Inferior parietal cortex (tissue), 1 donor: Measurements from ENCODE around the gene MTG1.

Experiments
- DNase-seq: peaks from one replicate; pipeline ENCODE4 v3.0.0-alpha.2; 2016; ENCODE audit errors: extremely low spot score

The MTG1 gene

DNA sequence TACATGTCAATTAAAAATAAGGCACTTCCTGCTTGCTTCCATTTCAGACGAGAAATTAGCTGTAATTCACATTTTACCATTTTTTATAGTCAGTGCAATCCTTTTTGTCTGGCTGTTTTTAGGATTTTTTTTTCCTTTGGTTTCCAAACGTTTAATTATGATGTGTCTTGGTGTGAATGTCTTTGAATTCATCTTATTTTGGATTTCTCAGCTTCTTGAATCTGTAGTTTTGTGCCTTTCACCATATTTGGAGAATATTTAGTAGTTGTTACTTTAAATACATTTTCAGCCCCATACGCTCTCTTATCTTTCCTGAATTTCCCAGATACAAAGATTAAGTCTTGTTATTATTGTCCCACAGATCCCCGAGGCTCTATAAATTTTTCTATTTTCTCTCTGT is 57.4 kb downstream of the MTG1 start:
- no peak for DNase-seq

DNA sequence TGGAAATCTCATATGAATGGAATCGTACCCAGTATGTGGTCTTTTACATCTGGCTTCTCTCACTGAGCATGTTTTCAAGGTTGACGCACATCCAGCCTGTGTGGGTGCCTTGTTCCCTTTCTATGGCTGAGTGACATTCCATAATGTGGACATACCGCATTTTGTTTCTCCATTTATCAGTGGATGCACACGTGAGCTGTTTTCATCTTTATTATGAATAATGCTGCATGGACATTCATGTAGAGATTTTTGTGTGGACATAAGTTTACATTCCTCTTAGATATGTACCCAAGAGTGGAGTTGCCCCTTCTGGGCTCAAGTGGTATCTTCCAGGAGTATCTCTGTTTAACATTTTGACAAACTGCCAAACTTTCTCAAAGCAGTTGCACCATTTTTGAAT is 58.5 kb downstream of the MTG1 start:
- no peak for DNase-seq

DNA sequence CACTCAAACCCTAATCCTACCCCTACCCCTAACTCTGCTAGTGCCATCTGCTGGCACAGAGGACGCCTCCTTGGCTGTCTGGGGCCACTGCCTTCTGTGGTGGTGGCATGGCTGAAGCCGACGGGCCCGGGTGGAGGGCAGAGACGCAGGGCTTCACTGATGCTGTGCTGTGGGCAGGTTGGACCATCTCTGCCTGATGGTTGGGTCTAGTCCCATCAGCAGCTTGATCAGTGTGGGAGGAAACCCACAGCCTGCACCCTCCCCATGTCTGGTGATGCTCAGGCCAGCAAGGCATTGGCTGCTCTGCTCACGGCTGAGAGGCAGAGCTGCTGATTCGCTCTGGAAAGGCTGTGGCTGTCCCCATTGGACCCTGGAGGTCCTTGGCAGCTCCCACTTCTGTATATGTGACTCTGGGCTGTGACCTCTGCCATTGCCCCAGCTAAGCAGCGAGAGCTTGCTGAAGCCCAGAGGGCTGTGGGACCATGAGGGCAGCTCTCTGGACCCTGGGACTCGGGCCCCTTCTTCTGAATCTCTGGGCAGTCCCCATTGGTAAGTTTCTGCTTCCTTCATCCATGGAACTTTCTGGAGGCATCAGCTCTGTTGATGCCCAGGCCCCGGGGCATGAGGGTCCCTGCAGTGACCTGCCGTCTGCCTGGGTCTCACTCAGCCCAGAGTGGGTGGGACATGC is 59.7 kb downstream of the MTG1 start, which contains the start of gene SCART1:
SCART1 (plus strand) TSS at position 430 of the 688 bp plus-strand sequence; CDS start at position 483, 53 bp downstream.
- DNase-seq, result no peak

DNA sequence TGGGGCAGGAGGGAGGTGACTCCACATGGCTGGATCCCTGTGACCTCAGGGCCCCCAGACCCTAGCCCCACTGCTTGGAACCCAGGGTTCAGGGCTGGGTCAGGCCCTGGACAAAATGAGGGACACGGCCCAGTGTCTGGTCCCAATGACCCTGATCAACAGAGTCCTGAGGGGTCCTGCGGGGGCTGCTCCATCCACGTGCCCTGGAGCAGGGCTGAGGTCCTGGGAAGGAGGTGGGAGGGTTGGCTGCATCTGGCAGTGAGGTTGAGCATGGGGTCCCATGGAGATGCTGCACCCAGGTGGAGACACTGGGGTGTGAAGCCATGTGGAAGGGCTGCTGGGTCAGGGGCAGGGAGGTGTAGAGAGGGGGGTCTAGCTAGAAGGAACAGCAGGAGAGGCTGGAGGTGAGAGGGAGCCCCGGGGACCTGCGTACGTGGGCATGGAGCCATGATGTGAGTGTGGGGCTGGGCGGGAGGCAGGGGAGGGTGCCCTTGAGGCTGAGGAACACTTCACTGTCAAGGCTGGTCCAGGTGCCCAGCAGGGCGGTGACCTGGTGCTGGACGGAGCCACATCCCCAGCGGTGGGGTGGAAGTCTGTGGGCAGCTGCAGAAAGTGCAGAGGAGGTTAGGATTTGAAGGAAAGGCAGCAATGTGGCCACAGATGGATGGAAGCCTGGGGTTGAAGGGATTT is 60.4 kb downstream of the MTG1 start:
- DNase-seq, result no peak

DNA sequence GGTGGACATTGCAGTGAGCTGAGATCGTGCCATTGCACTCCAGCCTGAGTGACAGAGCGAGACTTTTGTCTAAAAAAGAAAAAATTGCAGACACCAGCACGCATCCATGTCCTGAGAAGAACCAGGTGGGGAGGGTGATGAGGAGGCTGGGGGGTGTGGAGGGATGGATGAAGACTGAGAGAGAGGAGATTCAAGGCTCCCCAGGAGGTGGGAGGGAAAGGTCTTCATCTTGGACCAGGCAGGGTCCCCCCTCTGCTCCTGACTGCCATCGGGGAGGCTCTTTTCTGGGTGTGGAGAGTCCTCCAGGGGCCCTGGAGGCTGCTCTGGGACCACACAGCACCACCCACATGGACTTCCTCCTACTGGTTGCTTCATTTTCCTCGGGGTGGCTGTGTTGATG is 61.2 kb downstream of the MTG1 start:
- DNase-seq, result no peak

DNA sequence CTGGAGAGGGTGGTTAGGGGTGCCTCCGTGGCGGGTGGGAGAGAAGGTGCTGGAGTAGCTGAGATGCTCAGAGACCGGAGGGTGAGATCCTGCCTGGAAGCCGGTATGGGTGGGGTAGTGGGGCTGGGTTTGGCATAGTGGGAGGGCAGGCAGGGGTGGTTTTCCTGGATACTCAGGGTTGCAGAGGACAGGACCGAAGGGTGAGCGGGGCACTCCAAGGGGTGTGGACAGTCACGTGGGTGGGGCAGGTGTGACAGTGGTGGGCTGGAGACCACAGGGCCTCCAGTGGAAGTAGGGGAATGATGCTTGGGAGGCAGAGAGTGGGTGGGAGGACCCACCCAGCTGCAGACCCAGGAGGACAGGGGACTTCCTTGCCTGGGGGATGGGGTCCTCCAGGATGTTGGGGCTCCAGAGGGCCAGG is 61.7 kb downstream of the MTG1 start:
- DNase-seq, result no peak

DNA sequence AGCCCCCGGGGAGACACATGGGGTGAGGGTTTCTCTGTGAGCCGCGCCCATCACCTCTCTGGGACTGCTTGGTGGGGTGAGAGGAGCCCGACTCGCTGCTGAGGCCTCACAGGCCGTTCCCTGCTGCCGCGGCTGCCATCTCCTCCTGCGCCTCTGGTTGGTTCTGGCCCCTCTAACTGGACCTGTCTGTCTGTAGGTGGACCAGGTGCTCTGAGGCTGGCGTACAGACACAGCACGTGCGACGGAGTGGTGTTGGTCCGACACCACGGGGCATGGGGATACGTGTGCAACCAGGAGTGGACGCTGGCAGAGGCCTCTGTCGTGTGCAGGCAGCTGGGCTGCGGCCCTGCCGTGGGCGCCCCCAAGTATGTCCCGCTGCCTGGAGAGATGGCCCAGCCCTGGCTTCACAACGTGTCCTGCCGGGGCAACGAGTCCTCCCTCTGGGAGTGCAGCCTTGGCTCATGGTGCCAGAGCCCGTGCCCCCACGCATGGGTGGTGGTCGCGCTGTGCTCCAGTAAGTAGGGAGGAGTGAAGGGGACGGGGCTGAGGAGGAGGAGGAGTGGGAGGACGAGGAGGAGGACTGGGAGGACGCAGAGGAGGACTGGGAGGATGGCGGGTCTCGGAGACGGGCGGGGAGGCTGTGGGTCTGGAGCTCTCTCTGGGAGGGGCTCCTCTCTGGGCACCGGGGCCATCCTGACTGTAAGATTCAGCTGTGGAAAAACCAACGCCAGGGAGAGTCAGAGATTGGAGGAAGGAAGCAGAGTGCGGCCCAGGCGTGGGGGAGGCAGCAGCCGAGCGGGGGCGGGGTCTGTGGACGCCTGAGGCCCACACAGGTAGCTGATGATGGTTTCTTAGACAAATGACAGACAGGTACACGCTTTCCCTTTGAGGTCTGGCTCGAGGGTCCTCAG is 62.3 kb downstream of the MTG1 start:
- DNase-seq, result no peak

DNA sequence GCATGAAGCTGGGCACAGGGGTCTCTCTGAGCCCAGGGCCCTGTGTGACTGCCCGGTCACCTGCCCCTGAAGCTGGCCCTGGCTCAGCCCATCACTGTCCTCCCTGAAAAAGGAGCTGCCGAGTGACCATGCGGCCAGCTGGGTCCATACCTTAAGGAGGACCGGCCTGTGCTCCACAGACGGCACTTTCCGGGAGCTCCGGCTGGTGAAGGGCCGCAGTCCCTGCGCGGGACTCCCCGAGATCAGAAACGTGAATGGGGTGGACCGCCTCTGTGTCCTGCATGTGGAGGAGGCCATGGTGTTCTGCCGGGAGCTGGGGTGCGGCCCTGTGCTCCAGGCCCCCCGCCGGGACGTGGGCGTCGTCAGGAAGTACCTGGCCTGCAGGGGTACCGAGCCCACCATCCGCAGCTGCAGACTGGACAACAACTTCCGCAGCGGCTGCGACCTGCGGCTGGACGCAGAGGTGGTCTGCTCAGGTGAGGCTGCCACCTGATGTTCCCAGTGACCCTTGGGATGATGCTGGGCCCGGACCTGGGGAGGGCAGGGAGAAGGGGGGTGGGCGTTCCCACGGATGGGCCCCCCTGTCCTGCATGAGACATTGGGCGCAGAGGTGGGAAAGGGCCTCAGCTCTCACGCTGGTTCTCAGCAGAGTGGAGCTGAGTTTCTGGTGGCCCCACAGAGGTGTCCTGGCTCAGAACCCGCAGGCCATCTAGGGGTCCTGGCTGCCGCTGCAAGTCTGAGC is 63.3 kb downstream of the MTG1 start:
- no peak for DNase-seq

DNA sequence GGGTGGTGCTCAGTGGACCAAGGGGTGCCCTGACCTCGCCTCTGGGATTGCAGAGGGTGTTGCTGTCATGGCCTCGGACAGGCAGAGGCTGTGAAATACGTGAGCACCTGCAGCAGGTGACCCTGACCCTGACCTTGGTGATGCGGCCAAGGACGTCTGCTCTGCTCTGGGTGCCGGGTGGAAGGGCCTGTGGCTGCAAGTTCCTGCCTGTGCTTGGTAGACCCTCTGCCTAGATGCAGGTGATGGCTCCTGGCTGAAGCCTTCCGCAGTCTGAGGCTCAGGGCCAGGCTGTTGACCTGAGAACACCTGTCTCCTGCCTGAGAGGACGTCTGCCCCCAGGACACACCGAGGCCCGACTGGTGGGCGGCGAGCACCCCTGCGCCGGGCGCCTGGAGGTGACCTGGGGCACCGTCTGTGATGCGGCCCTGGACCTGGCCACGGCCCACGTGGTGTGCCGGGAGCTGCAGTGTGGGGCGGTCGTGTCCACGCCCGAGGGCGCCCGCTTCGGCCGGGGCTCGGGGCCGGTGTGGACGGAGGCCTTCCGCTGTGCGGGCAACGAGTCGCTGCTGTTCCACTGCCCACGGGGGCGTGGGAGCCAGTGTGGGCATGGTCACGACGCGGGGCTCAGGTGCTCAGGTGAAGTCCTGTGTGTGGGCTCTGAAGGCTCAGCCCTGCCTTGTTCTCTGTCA is 64.2 kb downstream of the MTG1 start:
- no peak for DNase-seq

DNA sequence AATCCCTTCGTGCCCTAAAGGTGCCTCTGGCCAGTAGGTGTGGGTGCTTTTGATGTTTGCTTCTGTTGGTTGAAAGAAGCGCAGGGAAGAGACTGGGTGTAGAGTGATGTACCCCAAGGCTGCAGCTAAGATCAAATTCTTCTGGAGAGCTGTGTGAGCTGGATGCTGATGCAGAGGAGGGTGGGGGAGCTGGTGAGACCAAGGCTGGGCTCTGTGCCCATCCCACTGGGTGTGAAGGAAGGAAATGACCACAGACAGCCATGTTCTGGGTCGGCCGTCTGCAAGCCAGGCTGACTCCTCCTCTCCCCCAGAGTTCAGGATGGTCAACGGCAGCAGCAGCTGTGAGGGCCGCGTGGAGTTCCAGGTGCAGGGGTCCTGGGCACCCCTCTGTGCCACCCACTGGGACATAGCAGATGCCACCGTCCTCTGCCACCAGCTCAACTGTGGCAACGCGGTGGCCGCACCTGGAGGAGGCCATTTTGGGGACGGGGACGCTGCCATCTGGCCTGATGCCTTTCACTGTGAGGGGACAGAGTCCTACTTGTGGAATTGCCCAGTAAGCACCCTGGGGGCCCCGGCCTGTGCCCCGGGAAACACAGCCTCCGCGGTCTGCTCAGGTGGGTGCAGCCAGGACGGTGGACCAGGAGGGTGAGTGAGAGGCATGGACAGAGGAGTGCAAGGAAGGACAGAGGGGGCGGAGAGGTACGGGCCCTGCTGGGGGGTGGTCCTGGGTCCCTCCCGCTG is 64.9 kb downstream of the MTG1 start:
- DNase-seq, result no peak

DNA sequence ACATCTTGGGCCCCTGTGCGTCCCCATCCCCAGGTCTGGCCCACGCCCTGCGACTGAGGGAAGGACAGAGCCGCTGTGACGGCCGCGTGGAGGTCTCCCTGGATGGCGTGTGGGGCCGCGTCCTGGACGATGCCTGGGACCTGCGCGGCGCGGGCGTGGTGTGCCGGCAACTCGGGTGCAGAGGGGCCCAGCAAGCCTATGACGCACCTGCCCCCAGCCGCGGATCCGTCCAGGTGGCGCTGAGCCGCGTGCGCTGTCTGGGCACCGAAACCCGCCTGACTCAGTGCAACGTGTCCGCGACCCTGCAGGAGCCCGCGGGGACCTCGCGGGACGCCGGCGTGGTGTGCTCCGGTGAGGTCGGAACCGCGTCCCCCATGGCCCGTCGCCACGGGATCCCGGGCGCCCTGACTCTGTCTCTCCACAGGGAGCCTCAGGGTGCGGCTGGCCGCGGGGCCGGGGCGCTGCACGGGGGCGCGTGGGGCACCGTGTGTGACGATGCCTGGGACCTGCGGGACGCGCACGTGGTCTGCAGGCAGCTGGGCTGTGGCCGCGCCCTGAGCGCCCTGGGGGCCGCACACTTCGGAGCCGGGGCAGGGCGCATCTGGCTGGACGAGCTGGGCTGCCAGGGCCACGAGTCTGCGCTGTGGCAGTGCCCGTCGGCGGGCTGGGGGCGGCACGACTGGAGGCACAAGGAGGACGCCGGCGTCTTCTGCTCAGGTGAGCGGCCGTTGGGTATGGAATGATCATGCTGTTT is 65.7 kb downstream of the MTG1 start:
- no peak for DNase-seq

DNA sequence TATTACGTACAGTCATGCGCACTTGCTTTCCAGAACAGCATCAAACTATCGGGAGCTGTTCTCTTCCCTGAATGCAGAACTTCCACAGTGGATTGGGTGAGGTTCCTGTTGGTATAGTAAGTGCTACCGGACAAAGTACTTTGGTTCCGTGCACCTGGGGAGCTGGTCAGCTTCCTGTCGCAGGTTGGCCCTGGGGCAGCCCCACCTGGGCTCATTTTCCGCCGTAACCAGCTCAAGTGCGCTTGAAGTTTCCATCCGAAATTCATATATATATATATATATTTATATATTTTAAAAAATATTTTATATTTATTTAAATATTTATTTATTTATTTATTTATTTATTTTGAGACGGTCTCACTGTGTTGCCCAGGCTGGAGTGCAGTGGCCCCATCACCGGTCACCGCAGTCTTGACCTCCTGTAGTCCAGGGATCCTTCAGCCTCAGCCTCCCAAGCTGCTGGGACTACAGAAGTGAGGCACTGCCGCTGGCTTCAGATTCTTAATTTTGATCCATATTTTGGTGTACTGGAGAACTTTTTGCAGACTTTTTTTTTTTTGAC is 66.3 kb downstream of the MTG1 start:
- no peak for DNase-seq

DNA sequence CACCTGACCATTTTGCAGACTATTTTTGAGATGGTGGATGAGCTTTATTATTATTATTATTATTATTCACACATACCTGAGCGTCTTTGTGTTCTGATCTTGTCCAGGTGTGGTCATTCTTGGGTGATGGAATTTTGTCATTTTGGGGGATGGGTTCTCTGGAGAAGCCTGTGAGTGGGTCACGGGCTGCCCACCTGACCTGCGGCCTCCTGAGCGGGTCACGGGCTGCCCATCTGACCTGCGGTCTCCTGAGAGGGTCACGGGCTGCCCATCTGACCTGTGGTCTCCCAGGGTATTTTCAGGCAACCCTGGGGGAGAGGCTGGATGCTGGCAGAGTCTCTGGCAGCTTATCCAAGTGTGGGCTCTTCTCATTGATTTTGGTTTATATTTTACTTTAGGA is 67.1 kb downstream of the MTG1 start:
- no peak for DNase-seq

DNA sequence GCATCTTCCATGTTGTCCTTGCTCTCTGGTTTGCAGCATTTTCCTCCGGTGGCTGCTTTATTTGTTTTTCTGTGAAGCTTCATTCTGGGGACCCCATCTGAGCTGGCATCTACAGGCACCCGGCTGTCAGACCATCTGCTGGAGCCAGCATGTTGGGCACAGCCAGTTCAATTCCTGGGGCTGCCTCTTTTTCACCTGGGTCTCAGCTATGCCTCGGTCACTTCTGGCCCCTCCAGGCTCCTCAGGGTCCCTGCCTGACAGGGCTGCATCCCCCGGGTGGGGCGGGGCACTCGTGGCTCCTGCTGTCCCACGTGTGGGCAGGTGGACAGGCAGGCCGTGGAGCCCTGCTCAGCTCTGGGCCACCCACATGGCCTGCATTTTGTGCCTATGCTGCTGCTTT is 67.9 kb downstream of the MTG1 start:
- no peak for DNase-seq

DNA sequence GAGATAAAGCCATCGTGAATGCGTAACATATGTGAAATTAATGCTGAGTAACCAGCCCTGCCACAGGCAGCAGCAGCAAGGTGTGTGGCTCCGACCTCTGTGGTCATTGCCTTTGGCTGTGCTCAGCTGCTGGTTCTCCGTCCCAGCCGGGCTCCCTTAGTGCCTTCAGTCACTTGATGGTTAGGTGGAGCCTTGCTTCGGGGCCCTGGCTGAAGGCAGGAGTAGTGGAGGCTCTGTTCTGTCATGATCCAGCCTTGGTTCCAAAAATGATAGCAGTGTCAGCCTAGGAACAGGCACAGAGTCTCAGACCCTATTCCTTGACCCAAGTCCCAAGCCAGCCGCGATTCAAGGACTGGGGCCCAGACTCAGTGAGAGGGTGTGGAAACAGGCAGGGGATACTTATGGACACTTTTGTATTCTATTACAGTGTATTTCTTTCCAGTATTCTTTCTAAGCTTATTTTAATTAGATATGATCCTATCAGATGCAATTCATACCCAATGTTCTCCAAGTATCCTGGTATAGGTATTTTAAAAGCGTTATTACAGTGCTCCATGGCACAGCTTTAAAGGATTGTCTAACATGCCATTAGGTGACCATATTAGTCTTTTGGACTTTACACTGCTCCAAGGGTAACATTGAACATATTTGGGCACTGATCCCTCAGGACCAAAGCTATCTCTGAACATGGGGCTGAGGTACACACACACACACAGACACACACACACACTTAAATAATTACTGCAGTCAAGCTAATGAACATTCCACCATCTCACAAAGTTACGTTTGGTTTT is 68.8 kb downstream of the MTG1 start:
- no peak for DNase-seq

DNA sequence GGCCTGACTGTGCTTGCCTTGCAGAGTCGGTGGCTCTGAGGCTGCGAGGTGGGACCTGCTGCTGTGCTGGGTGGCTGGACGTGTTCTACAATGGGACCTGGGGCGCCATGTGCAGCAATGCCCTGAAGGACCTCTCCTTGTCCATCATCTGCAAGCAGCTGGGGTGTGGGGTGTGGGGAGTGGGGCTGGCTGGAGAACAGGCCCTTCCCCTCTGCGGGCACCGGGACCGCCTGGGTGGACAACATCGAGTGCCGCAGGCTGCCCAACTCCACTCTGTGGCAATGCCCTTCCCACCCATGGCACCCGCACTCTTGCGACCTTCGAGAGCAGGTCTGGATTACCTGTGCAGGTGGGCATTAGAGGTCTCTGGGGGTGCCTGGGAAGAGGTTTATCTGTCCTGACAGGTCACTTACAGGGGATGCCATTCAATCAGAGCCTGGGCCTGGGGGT is 70.7 kb downstream of the MTG1 start:
- DNase-seq, result no peak

DNA sequence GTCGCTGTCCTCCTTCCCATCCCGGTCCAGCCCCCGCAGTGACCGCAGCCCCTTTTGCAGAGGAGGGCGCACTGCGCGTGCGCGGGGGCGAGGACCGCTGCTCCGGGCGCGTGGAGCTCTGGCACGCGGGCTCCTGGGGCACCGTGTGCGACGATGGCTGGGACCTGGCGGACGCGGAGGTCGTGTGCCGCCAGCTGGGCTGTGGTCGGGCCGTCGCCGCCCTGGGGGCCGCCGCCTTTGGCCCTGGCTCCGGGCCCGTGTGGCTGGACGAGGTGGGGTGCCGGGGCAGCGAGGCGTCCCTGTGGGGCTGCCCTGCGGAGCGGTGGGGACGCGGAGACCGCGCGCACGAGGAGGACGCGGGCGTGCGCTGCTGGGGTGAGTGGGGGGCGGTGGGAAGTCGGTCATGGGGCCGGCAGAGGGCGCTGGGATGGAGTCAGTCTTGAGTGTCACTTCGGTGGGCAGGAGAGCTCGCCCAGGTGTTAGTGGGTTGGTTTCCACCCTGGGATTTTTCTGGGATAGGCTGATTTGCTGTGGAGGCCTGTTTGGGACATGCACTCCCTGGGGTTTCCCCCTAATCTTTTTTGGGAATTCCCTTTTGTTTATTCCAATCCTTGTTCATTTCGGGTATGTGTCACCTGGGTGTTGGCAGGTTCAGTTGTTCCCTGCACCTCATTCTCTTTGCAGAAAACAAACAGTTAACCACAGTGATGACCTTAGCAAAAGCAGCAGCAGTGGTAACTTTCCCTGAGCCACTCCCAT is 71.4 kb downstream of the MTG1 start:
- DNase-seq, result no peak
